ENCODE measurements around the gene VPS37C. TPM values are rescaled to one million over a fixed set of nuclear protein-coding genes. Genes with fewer than 3 reads are reported as not detected.
"Not testable (repeated sequence)": the region's sequence is repeated elsewhere in the genome, so short reads cannot be mapped to it uniquely, and the experiment has no call there.

The VPS37C gene
- polyA plus RNA-seq, 1 donor from 2014 or later, result 2.0 TPM

- no peaks in the 10 kb centered on the region for H3K36me3 Mint-ChIP-seq
- peak overlapping the region; percentile 41 to 89 (median 62) for H3K4me3 Mint-ChIP-seq
- H3K9me3 Mint-ChIP-seq, result peaks cover 0 to 3% (median 0%) of the 10 kb centered on the region in 3 donors
- H3K4me1 Mint-ChIP-seq, result peaks cover 35 to 44% (median 36%) of the 10 kb centered on the region in 3 donors
- peak overlapping the region in 2 of 3 donors; percentile 43 to 89 for H3K27ac Mint-ChIP-seq
- H3K27me3 Mint-ChIP-seq, result no peaks in the 10 kb centered on the region
Measured at GRCh38 chr11:61168042-61168688, 6.9 kb upstream of the VPS37C start.

DNA sequence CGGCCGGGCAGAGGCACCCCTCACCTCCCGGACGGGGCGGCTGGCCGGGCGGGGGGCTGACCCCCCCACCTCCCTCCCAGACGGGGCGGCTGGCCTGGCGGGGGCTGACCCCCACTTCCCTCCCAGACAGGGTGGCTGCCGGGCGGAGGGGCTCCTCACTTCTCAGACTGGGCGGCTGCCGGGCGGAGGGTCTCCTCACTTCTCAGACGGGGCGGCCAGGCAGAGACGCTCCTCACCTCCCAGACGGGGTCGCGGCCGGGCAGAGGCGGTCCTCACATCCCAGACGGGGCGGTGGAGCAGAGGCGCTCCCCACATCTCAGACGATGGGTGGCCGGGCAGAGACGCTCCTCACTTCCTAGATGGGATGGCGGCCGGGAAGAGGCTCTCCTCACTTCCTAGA is 5.1 kb upstream of the VPS37C start:
- H3K4me3 Mint-ChIP-seq, result peak overlapping the region in 1 of 4 donors; percentile 79
- H3K27ac Mint-ChIP-seq, H3K27me3 Mint-ChIP-seq, H3K9me3 Mint-ChIP-seq, H3K36me3 Mint-ChIP-seq: not testable (repeated sequence)
- peaks cover 36 to 42% (median 42%) of the 10 kb centered on the region in 3 donors for H3K4me1 Mint-ChIP-seq

- Mint-ChIP-seq H3K4me3 (peak overlapping the region in 3 of 4 donors; percentile 46 to 82 (median 51)), H3K4me1 (peaks cover 37 to 44% (median 43%) of the 10 kb centered on the region in 3 donors), H3K27ac (peak overlapping the region; percentile 73 to 95 (median 94))
Measured at GRCh38 chr11:61165785-61166184, 4.6 kb upstream of the VPS37C start.

GRCh38 chr11:61164606-61165424 is 3.6 kb upstream of the VPS37C start:
- Mint-ChIP-seq H3K27ac (peak overlapping the region; percentile 81 to 95 (median 94)), H3K36me3 (no peaks in the 10 kb centered on the region), H3K27me3 (no peaks in the 10 kb centered on the region), H3K9me3 (peaks cover 0 to 3% (median 0%) of the 10 kb centered on the region in 3 donors), H3K4me1 (peaks cover 42 to 52% (median 50%) of the 10 kb centered on the region in 3 donors), H3K4me3 (peak overlapping the region in 3 of 4 donors; percentile 67 to 84 (median 83))

More at GRCh38 chr11:61165785-61166184, 4.6 kb upstream of the VPS37C start:
- H3K9me3 Mint-ChIP-seq, H3K36me3 Mint-ChIP-seq, H3K27me3 Mint-ChIP-seq: not testable (repeated sequence)

GRCh38 chr11:61163714-61164605 is 2.7 kb upstream of the VPS37C start:
- H3K9me3 Mint-ChIP-seq, result peaks cover 0 to 2% (median 0%) of the 10 kb centered on the region in 3 donors
- H3K4me3 Mint-ChIP-seq, result peak overlapping the region; percentile 67 to 84 (median 78)
- peaks cover 46 to 53% (median 53%) of the 10 kb centered on the region in 3 donors for H3K4me1 Mint-ChIP-seq
- no peaks in the 10 kb centered on the region for H3K36me3 Mint-ChIP-seq
- H3K27me3 Mint-ChIP-seq, result no peaks in the 10 kb centered on the region
- H3K27ac Mint-ChIP-seq, result peak overlapping the region; percentile 81 to 95 (median 94)

DNA sequence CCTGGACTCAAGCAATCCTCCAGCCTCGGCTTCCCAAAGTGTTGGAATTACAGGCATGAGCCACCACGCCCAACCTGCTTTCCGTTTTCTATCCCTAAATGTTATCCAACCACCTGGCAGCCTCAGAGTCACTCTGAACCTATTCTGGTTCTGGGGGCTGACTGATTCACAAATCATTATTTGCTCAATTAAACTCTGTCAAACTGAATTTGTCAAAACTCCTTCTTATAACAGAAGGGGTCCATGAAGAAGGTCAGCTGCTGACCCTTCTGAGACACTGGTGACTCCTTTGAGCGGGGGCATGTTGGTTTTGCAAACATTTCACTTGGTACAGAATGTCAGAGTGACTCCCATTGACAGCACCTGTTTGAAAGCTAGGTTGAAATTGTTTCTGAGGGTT is 1.8 kb upstream of the VPS37C start:
- Mint-ChIP-seq H3K36me3 (no peaks in the 10 kb centered on the region), H3K4me1 (peaks cover 46 to 56% (median 56%) of the 10 kb centered on the region in 3 donors), H3K9me3 (peaks cover 0 to 1% (median 0%) of the 10 kb centered on the region in 3 donors), H3K4me3 (peak overlapping the region in 2 of 4 donors; percentile 29 to 90), H3K27me3 (no peaks in the 10 kb centered on the region), H3K27ac (peak overlapping the region; percentile 81 to 95 (median 94))

DNA sequence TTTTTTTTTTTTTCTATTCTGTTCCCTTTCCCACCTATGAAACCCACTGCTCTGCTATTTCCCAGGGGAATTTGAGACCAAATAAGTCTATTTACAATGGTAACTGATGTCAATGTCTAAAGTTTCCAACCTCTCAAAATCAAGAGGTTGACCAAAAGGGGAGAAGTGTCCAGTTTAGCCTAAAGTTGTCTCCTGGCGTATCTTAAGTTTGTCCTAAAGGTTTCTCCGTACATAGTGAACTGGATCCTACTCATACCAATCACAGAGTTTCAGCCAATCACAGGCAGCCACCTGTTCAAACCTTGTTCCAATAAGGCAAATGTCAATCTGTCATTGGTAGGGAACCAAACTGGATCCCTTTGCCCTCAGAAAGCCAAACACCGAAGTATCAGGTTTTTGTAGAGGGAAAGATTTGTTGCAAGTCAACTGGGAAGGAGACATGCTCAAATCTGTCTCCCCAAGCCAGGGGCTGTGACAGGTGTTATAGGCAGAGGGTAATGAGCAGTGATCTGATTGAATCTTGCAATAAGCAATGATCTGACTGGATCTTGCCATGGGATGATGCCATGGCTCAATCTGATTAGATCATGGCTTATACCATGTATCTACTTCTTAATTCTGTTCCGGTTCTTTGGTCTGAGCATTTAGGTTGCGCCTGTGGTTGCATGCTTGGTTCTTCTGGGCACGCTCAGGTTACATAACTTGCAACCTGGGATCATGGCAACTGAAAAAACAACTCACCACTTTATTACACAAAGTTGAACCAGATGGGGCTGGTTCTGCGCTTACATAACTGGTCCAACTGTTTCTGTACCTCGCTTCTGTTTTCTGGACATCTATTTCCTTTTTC is 1.1 kb upstream of the VPS37C start:
- peak overlapping the region; percentile 90 to 99 (median 95) for H3K4me3 Mint-ChIP-seq
- peaks cover 43 to 55% (median 54%) of the 10 kb centered on the region in 3 donors for H3K4me1 Mint-ChIP-seq
- H3K27ac Mint-ChIP-seq, result peak overlapping the region; percentile 94 to 97 (median 97)
- H3K27me3 Mint-ChIP-seq, result no peaks in the 10 kb centered on the region
- H3K9me3 Mint-ChIP-seq, result peaks cover 0 to 1% (median 0%) of the 10 kb centered on the region in 3 donors
- H3K36me3 Mint-ChIP-seq, result no peaks in the 10 kb centered on the region

GRCh38 chr11:61160487-61161189 is 588 bp downstream of the VPS37C start:
- Mint-ChIP-seq H3K4me1 (peaks cover 42 to 57% (median 52%) of the 10 kb centered on the region in 3 donors), H3K9me3 (peaks cover 0 to 1% (median 0%) of the 10 kb centered on the region in 3 donors), H3K36me3 (no peaks in the 10 kb centered on the region), H3K27ac (peak overlapping the region; percentile 94 to 97 (median 96)), H3K4me3 (peak overlapping the region; percentile 86 to 96 (median 92)), H3K27me3 (no peaks in the 10 kb centered on the region)

DNA sequence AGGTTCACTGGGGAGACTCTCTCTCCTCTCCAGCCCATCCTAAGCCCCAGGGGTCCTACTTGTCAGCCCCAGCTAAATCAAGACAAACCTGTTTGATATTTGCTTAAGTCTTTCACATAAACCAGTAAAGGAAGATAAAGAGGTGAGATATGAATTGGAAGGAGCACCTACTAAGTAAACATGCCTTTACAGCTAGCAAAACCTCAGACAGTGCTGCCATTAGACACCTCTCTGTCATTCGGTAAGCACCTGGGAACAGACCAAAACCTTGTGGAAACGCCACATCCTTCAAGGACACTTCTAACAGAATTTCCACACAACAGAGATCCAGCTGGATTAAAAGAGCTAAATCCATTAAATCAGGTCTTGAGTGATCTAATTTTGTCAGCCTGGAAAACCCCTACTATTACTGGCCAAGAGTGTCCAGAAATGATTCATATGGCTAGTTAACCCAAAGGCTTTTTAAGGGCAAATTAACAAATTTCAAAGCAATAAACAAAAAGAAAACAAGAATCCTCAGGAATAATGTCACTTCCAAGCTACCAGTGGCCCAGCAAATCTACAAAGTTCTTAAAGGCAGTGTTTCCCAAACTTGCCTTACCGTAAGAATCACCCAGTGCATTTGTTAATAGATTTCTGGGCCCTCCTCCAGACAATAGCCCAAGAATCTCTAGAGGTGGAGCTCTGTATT is 2.4 kb downstream of the VPS37C start:
- peaks cover 4% of the 10 kb centered on the region for H3K36me3 Mint-ChIP-seq
- H3K9me3 Mint-ChIP-seq, result peaks cover 2 to 7% (median 3%) of the 10 kb centered on the region in 3 donors
- H3K27ac Mint-ChIP-seq, result peak overlapping the region; percentile 58 to 94 (median 76)
- no peaks in the 10 kb centered on the region for H3K27me3 Mint-ChIP-seq
- peaks cover 33 to 45% (median 37%) of the 10 kb centered on the region in 3 donors for H3K4me1 Mint-ChIP-seq
- peak overlapping the region in 3 of 4 donors; percentile 15 to 46 (median 46) for H3K4me3 Mint-ChIP-seq

GRCh38 chr11:61157743-61158142 is 3.5 kb downstream of the VPS37C start:
- Mint-ChIP-seq H3K9me3 (peaks cover 2 to 7% (median 3%) of the 10 kb centered on the region in 3 donors), H3K27ac (peak overlapping the region; percentile 21 to 94 (median 58)), H3K36me3 (peaks cover 4% of the 10 kb centered on the region), H3K27me3 (no peaks in the 10 kb centered on the region), H3K4me1 (peaks cover 28 to 39% (median 35%) of the 10 kb centered on the region in 3 donors), H3K4me3 (peak overlapping the region in 1 of 4 donors; percentile 46)

- Mint-ChIP-seq H3K4me3 (peak overlapping the region in 1 of 4 donors; percentile 52), H3K9me3 (peaks cover 2 to 7% (median 3%) of the 10 kb centered on the region in 3 donors), H3K36me3 (peaks cover 4% of the 10 kb centered on the region), H3K27me3 (no peaks in the 10 kb centered on the region), H3K4me1 (peaks cover 19 to 29% (median 25%) of the 10 kb centered on the region in 3 donors), H3K27ac (peak overlapping the region in 1 of 3 donors; percentile 45)
Measured at GRCh38 chr11:61155741-61156140, 5.5 kb downstream of the VPS37C start.

GRCh38 chr11:61155312-61155711 is 5.9 kb downstream of the VPS37C start:
- H3K36me3 Mint-ChIP-seq, result peaks cover 4% of the 10 kb centered on the region
- H3K27ac Mint-ChIP-seq, result no peak overlapping the region
- H3K27me3 Mint-ChIP-seq, result no peaks in the 10 kb centered on the region
- H3K4me3 Mint-ChIP-seq, result peak overlapping the region in 1 of 4 donors; percentile 52
- peaks cover 15 to 25% (median 21%) of the 10 kb centered on the region in 3 donors for H3K4me1 Mint-ChIP-seq
- peaks cover 2 to 7% (median 3%) of the 10 kb centered on the region in 3 donors for H3K9me3 Mint-ChIP-seq
